NCI-H1417 (cell line): ENCODE measurements around the gene ROBO1.
A peak's percentile ranks its signal among the peaks of the same experiment; 100 is the strongest.

Experiments
- DNase-seq, 3 experiments: peaks; one replicate each; lab custom pipeline; 2025; lab: John Stamatoyannopoulos, UW

Gene ROBO1

GRCh38 chr3:79467721-79468120 lies 300.1 kb downstream of the ROBO1 start:
- no peak for DNase-seq

- no peak for DNase-seq
Observed at GRCh38 chr3:79461129-79461792, 306.5 kb downstream of the ROBO1 start.

- DNase-seq, result no peak
Observed at GRCh38 chr3:79453600-79453999, 314.2 kb downstream of the ROBO1 start.

- DNase-seq, result no peak
Observed at GRCh38 chr3:79436387-79436786, 331.4 kb downstream of the ROBO1 start.

- DNase-seq, result no peak
Observed at GRCh38 chr3:79427081-79427480, 340.7 kb downstream of the ROBO1 start.

GRCh38 chr3:79424811-79425210 lies 343.0 kb downstream of the ROBO1 start:
- no peak for DNase-seq

- no peak for DNase-seq
Observed at GRCh38 chr3:79423417-79423816, 344.4 kb downstream of the ROBO1 start.

- no peak for DNase-seq
Observed at GRCh38 chr3:79421273-79421672, 346.5 kb downstream of the ROBO1 start.

GRCh38 chr3:79418855-79419621 lies 348.8 kb downstream of the ROBO1 start:
- no peak for DNase-seq

GRCh38 chr3:79415356-79415755 lies 352.4 kb downstream of the ROBO1 start:
- DNase-seq, result no peak

- DNase-seq, result no peak
Observed at GRCh38 chr3:79414806-79415205, 353.0 kb downstream of the ROBO1 start.

- no peak for DNase-seq
Observed at GRCh38 chr3:79414035-79414434, 353.8 kb downstream of the ROBO1 start.

GRCh38 chr3:79412537-79412936 lies 355.3 kb downstream of the ROBO1 start:
- DNase-seq, result no peak

- no peak for DNase-seq
Observed at GRCh38 chr3:79410617-79411016, 357.2 kb downstream of the ROBO1 start.

GRCh38 chr3:79410136-79410535 lies 357.7 kb downstream of the ROBO1 start:
- no peak for DNase-seq

- no peak for DNase-seq
Observed at GRCh38 chr3:79406175-79406574, 361.6 kb downstream of the ROBO1 start.

- DNase-seq, result peak in 2 of 3 experiments; percentile 21 to 67
Observed at GRCh38 chr3:79405183-79405582, 362.6 kb downstream of the ROBO1 start.

GRCh38 chr3:79396595-79396994 lies 371.2 kb downstream of the ROBO1 start:
- no peak for DNase-seq

- DNase-seq, result no peak
Observed at GRCh38 chr3:79392479-79392878, 375.3 kb downstream of the ROBO1 start.

- DNase-seq, result no peak
Observed at GRCh38 chr3:79390352-79390751, 377.4 kb downstream of the ROBO1 start.

- no peak for DNase-seq
Observed at GRCh38 chr3:79385211-79385610, 382.6 kb downstream of the ROBO1 start.

- DNase-seq, result no peak
Observed at GRCh38 chr3:79383402-79384012, 384.3 kb downstream of the ROBO1 start.

- DNase-seq, result no peak
Observed at GRCh38 chr3:79380581-79380980, 387.2 kb downstream of the ROBO1 start.
